HG03066 (cell line): Measurements from ENCODE around the gene LY6G5C.
"Not testable (repeated sequence)": the region's sequence is repeated elsewhere in the genome, so short reads cannot be mapped to it uniquely, and the experiment has no call there.

Source experiments
- ATAC-seq: cut with Tn5 transposase; IDR thresholded peaks from one replicate; pipeline ENCODE4 v1.9.1; 2021; ENCODE audit warnings: low read depth; ENCODE audit not compliant: unreplicated experiment

Gene LY6G5C

DNA sequence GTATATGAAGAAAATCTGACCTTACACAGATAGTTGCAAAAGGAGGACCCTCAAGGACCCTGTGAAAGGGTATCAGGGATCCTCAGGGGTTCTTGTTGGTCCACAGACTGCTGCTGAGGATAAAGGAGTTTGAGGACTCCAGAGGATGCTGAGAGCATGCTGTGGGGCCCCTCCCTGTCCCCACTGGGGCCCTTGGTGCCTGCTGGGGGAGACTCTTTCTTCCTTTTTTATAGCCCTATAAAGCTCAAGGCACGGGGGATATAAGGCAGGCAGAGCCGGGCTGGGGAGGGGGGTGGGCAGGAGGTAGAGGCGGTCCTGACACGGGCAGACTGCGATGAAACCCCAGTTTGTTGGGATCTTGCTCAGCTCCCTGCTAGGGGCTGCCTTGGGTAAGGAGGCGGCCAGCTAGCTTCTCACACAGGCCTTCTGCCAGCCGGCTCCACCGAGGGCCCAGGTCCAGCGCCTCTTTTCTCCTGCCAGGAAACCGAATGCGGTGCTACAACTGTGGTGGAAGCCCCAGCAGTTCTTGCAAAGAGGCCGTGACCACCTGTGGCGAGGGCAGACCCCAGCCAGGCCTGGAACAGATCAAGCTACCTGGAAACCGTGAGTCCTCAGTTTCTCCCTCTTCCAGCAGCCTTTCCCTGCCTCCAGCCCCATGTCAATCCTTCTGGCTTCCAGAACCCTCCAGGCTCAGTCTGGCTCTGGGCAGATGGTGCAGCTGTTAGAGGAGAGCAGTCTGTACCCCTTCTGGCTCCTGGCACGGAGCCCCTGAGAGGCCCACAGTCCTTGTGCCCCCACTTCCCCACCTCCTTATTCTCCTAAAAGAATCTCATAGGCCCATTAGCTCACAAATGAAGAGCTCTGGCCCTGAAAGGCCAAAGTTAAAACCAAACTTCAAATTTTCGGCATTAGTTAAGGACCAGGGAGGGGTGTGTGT is 34.4 kb upstream of the LY6G5C start, which contains the start of gene LY6G6D:
TSS of gene LY6G6D (plus strand) at position 327 of the 937 bp plus-strand sequence. CDS start at position 335, 8 bp downstream.
- no peak for ATAC-seq

DNA sequence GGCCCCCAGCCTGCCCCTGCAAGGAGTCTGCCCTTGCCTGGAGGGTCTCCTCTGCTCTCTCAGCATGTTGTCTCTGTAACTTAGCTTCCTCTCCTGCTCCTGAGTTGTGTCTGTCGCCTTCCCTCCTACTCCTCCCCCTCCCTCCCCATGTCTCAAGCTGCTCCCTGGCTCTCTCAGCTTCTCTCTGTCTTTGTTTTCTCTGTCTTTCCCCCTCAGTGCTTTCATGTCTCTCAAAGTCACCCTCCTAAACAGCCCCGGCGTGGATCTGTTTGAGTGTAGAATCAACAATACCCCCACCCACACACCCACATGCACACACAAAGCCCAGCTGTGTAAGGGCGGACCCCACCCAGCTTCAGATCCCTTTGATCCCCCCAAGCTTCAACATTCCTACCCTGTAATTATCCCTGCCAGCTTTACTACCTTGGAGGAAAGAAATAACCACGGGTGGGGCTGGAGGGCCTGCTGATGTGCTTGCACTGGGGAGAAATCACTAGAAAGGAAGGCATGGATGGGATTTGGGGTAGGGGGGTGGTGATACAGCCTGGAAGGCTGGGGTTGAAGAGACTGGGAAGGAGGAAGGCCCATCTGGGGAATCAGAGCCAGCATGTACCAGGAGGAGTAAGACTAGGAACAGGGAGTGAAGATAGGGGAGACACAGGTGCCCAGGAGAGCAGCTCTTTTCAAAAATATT is 33.3 kb upstream of the LY6G5C start:
- no peak for ATAC-seq

DNA sequence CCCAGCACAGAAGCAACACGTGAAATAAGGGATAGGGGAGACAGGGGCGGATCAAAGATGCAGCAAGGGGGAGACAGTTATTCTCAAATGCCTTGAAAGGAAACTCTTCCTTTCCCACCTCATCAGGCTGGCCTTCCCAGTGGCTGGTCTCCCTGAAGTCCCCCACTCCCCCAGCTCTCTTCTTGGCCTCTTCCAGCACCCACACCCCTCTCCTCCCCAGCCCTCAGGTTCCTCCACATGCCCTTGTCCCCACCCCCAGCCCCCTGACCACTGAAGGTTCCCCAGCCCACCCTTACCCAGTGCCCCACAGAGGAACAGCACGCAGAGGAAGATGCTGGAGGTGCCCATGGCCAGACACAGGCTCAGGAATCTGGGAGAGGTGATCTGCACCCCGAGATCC is 32.6 kb upstream of the LY6G5C start:
- no peak for ATAC-seq

DNA sequence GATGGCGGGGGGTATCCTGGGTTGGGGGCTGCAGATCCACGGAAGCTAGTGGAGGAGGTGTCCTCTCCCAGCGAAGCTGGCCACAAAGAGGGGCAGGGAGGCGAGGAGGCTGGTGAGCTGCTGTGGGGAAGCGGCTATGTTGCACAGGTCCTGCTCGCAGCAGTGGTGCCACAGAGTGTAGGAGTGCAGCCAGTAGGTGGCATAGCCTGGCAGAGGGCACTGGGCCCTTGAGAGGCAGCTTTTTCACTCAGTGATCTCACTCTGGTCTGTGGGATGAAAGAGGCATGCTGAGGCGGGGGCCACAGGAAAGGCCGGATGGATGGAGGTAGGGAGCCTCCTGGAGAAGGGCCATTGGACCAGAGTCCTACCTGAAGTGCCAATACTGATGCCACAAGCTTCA is 31.4 kb upstream of the LY6G5C start:
- no peak for ATAC-seq

DNA sequence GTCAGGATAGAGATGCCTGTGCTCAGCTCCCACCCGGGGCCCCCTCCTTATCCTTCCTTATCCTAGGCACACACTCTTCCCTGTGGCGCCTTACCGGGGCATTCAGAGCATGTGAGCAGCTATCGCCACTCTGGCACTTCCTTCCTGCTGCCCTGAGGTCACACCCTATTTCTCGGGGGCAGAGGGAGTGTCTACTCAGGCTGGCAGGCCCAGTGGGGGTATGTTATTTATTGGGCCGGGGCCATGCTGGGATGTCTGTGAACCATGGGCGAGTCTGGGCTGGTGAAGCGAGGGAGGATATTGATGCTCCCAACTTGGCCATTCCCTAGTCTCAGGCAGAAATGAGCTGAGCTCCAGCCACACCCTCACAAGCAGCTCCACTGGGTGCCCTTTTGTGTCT is 30.4 kb upstream of the LY6G5C start:
- no peak for ATAC-seq

DNA sequence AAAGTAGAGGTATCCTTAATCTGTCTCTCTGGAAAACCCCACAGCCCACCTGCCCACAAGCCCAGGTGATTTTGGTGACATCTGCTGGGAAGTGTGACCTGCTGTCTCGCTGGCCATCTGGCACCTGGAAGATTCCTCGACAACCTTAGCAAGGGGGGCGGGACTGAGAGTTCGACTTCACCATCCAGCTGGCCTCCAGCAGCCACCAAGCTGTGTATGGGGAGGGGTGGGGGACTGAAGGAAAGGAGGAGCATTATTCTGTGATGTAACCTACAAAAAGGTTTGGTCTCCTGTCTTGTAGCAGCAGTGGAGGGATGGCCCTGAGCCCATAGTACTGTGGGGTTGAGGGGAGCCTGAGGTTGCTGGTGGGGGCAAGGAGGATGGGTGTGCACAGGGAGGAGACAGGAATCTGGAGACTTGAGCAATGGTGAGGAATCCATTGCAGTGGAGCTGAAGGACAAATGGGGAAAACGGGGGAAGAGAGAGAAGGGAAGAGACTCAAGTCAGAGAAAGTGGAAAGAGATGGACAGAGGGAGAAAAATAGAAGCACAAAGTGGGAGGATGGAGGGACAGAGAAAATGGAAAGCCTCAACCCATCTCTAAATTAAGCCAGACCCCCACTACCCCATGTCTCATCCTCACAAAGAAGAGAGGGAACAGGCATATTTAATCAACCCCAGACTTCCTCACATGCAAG is 29.8 kb upstream of the LY6G5C start:
- ATAC-seq: no peak

DNA sequence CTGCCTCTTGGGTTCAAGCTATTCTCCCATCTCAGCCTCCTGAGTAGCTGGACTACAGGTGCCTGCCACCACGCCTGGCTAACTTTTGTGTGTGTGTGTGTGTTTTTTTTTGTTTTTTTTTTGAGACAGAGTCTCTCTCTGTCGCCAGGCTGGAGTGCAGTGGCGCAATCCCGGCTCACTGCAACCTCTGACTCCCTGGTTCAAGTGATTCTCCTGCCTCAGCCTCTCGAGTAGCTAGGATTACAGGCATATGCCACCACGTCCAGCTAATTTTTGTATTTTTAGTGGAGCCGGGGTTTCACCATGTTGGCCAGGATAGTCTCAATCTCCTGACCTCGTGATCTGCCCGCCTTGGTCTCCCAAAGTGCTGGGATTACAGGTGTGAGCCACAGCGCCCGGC is 28.3 kb upstream of the LY6G5C start:
- ATAC-seq: not testable (repeated sequence)

DNA sequence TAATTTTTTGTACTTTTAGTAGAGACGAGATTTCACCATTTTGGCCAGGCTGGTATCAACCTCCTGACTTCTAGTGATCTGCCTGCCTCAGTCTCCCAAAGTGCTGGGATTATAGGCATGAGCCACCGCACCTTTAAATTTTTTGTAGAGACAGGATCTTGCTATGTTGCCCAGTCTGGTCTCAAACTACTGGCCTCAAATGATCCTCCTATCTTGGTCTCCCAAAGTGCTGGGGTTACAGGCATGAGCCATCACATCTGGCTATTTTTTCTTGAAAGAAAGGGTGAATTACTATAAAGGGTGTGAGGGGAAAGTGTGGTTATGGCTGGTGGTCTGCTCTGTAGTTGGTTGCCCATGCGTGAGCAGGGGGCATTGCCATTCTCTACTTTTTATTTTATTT is 27.4 kb upstream of the LY6G5C start:
- no peak for ATAC-seq

DNA sequence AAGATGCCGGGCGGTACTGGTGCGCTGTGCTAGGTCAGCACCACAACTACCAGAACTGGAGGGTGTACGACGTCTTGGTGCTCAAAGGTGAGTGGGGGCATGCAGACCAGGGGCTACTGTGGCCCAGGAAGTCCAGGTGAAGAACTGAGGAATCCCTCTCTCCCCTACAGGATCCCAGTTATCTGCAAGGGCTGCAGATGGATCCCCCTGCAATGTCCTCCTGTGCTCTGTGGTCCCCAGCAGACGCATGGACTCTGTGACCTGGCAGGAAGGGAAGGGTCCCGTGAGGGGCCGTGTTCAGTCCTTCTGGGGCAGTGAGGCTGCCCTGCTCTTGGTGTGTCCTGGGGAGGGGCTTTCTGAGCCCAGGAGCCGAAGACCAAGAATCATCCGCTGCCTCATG is 26.8 kb upstream of the LY6G5C start:
- no peak for ATAC-seq

DNA sequence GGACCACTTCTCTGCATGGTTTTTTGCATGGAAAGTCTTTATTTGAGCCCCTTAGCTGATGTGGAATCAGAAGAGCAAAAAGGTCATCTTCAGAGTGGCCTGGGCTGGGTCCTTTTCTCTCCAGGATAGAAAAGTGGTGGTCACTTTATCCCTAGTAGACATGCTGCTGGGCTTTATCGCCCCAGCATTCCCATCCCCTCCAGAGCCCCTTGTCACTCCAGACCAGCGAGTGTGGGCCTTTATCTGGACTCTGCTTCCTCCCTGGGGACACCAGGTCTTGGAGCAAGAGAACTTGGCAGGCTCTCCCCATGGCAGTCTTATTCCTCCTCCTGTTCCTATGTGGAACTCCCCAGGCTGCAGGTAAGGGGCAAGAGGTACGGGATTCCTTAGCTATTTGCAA is 25.7 kb upstream of the LY6G5C start, which contains the start of gene LY6G6F:
TSS of gene LY6G6F (plus strand) at position 268 of the 400 bp plus-strand sequence. CDS start at position 309, 41 bp downstream.
- ATAC-seq: no peak

DNA sequence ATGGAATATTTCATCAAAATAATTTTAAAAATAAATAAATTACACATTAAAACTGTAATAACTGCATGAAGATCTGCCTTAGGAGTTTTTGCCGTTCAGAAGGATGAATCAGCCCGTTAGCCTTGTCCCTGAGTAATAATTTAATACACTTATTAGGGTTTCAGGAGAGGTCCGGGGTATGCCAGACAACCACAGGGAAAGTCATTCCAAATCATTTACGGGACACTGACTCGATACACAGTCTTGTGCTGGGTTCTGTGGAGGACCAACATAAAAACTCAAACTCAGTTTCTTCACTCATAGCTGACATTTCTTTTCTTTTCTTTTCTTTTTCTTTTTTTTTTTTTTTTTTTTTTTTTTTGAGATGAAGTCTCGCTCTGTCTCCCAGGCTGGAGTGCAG is 25.1 kb upstream of the LY6G5C start:
- ATAC-seq: no peak

DNA sequence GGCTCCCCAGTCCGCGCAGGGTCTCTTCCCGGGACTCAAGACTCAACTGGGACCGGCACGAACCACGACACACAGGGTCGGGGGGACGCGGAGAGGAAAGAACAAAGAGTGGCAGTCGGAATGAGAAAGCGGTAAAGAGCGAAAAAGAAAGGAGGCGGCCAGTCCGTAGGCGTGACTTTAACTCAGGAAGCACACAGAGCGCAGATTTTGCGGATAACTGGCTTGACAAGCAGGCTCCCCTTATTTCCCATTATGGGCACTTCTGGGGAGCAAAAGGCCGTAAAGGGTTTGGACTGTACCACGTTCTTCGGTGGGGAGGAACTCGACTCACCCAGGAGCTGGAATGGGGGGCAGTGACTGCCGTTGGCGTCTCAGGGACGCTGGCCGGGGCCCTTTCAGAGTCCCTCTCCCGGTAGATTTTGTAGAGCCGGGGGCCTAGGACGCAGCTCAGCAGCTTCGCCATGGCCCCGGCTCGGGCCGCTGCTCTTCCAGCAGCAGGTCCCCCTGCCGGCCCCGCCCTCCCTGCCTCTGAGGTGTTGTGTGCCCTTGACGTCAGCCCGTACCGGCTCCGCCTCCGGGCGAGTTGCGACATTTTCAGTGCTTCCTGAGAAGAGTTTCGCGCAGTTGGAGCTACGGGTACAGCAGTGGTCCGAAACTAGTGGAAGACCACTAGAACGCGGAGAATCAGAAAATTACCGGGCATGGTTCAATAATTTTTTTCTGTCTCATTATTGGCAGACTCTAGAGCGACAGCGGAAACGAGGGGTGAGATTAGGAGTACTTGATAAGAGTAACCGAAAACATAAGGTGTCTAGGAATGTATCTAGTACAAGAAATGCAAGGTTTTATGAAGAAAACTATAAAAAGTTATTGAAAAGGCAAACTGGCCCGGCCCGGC is 22.2 kb upstream of the LY6G5C start, which contains the start of gene ABHD16A:
TSS of gene ABHD16A (minus strand) at position 506 of the 898 bp plus-strand sequence. CDS start at position 463, 43 bp downstream.
- ATAC-seq: peak; percentile 84

DNA sequence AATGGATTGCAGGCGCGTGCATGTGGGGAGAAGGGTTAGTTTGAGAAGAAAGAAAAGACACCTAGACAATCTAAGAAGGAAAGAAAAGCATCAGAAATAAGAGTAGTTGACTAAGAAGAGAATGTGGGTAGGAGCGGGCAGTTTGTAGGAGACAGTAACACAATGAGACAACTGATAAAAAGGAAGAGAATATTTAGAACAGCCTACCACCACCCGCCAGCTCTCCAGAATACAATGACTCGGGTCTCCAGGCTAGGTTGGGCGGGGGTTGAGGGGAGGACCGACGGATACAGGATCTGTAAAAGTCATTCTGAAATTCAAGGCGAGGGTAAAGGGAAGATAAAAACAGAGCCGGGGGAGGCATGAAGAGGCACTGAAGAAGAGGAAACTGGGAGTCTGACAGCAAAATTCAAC is 21.5 kb upstream of the LY6G5C start:
- no peak for ATAC-seq

DNA sequence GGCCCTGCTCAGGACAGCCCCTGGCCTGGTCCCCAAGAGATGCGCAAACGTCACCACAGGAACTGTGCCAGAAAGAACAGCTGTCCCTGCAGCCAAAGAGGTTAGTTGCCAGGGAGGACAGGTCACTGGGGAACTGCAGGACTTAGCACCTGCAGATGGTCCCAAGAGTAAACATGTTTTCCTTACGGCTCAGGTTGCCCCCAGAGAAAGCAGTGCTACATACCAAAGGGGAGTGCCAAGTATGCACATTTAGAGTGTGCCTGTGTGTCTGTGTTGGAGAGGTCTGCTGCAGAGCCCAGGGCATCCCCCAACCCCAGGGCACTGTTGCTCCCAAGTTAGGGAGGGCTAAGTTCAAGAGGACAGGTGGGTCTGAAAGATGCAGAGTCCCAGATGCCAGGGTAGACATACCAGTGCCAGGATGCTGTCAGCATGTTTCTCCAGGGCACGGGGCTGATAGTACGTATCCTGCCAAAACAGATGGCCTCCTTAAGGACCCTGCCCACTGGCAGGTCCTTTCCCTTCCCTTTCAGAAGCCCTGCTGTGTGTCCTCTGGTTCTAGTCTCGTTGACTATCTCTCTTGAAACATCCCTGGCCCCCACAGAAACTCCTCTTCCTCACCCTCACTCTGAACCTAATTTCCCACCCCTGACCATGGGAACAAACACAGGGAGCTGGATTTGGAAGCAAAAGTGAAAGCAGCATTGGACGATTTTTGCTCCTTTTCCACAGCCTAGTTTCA is 21.0 kb upstream of the LY6G5C start:
- ATAC-seq: no peak

DNA sequence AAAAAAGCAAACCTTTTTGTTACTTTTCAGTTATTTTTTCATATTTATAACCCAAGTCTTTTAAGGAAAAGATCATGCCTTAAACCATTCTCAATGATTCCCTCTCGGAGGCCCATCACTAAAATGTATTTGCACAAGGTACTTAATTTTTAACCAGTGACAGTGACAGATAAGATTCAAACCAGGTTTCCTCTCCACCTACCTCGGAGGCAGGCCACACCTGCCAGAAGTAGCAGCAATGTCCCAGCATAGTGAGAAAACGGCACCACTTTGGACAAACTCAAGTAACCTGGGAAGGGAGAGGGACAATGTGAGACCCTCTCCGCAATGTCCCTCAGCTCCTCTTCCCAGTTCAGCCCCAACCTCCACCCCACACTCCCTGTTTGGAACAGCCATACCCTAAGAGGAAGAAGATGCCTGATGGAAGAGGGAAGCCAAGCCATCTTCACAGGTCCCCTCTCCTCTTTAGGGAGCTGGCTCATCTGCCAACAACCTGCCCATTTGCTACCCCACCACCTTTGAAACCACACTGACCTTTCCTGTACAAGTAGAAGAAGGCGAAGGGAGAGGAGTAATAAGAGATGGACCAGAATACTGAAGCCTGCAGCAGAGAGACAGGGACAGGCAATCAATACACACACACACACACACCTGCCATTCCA is 20.0 kb upstream of the LY6G5C start:
- ATAC-seq: no peak

DNA sequence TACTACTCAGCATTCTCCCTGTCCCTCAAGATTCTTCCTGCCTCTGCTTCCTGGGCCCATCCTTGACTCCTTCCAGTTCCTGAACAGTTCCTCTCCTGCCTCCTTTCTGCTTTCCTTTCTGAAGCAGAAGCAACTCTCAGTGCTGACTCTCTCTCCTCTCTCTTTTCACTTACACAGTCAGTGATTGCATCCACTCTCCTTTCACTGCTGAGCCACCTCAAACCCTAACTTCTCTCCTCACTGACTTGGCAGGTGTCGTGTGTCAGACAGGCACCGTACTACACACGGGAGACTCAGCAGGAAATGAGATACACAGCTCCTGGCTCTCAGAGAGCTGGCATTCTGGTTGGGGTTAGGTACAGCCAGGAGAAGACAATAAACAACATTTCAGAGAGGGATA is 16.7 kb upstream of the LY6G5C start:
- ATAC-seq: no peak

DNA sequence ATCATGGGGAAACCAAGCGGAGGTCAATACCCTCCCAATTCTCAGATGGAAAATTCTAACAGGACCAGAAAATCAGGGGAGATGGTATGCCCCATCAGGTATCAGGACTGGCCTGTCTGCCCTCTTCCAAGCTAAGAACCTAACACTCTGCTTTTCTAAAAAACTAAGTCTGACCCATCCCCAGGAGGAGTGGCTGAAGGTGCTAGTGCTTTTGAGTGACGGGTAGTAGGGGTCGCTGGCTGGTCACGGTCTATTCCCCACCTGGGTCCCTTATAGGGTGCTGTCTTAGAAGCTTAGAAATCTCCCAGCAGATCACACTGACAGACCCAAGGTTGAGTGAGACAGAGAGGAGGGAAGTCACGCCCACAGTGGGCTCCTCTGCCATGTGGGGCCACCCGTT is 12.7 kb upstream of the LY6G5C start:
- ATAC-seq: no peak

DNA sequence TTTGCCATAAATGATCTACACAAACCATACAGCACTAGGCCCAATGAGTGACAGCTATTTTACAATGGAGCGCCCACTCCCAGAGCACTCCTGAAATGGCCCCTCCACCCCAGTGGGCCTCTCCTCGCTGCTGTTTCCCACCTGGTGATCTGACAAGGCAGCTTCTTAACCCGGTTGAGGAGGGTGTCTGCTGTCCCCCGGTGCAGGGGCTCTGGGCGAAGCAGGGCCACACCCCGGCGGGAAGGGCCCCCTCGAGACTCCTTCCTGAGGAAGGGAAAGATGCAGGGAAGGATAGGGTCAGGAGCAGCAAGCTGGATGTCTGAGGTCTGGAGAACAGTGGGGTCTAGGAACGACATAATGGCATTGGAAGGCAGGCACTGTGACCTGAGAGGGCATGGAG is 12.0 kb upstream of the LY6G5C start:
- ATAC-seq: no peak

DNA sequence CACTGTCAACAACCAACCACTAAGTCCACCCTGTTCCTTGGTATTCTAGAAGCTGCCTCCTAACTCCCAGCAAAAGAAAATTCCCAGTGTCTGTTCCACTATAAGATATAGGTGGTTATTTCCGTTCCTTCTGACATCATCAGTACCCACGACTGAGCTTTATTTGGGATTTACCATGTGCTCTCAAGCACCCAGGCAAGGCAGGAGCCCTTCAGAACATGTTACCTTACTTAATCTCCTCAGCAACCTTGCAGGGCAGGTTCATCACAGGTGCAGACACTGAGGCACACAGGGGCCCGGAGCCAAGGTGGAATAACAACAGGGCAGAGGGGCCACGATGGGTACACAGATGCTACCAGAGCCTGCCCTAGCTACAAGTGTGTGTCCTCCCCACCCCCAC is 11.5 kb upstream of the LY6G5C start:
- ATAC-seq: no peak
